ENCODE data around the gene LIAS.
"Not testable (repeated sequence)": the region's sequence is repeated elsewhere in the genome, so short reads cannot be mapped to it uniquely, and the experiment has no call there.

Gene LIAS

DNA sequence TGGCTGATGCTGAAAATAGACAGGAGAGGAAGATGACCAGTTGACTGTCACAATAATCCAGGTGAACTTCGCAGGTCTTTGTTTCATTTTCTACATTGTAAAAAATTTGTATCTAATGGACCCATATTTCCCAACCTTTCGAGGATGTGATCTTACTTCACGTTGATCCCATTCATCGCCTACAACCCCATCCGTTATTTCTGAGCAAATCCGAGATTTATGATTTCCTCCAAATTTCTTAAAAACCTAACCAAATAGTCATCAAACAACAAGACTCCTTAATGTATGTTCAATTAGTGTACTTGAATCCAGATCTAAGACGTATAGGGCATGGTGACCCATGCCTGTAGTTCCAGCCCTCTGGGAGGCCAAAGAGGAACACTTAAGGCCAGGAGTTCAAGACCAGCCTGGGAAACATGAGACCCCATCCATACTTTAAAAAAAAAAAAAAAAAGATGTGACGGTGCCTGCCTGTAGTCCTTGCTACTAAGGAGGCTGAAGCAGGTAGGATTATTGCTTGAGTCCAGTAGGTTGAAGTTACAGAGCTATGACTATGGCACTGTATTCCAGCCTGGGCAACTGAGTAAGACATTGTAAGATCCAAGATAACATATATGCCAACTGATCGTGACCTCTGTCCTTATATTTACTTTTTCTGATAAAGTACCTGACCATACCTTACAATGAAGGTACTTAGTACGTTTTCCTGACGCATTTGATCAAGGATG is 5.8 kb upstream of the LIAS start:
- DNase-seq (ENCODE audit: low read depth) = no peak

DNA sequence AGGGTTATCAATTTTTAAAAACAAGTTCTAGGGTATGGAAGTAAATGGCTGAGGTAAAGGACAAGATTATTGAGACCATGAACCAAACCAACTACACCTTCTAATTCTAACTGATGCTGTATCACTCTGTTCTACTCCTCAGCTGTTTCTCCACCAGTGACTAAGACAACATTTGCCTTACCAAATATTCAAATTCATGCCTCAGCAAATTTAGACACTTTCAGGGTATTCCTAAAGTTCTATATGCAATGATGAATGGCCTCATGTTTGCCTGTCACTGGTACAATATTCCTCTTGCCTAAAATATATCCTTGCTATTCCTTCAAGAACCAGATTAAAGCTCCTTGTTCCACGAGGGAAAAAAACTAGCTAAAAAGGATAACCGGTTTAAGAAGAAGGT is 5.1 kb upstream of the LIAS start:
- no peak for DNase-seq (ENCODE audit: low read depth)

DNA sequence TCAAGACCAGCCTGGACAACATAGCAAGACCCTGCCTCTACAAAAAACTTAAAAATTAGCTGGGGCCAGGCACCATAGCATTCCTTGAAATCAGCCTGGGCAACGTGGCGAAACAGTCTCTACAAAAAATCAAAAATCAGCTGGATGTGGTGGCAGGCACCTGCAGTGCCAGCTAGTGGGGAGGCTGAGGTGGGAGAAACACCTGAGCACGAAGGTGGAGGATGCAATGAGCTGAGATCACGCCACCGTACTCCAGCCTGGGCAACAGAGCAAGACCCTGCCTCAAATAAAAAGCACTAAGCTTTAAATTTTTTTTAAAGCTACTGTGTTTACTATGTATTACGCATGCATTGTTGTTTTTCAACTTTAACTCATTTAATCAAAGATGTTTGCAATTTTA is 3.4 kb upstream of the LIAS start:
- no peak for DNase-seq (ENCODE audit: low read depth)

DNA sequence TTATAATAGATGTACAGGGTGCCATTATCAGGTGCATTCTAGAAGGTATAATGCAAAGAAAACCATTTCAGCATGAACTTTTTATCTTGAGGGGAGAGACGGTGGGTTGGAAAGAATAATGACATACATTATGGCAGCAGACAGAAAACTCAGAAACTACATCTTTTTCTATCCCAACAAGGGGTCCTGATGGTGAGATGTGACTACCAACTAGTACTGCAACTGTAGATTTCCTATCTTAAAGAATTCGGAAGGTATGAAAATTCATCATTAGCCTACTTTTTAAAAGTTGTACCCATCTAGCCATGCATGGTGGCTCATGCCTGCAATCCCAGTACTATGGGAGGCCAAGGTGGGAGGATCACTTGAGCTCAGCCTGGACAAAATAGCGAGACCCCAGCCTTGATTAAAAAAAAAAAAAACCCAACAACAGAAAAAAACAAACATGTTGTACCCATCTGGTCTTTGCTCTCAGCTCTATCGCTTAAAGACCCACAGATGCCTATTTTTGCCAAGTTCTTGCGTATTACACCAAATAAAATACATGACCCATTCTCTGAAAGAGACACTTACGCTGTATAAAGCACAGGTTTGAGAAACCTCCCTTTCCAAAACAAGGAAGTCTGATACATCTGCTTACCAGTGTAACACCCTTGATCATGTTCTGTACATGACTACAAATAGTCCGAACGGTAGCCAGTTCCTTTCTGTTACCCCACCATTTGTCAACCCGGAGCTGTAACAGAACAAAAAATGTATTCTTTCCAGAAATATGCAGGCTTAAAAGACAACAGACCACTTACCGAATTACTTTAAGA is 1.7 kb upstream of the LIAS start:
- no peak for DNase-seq (ENCODE audit: low read depth)

DNA sequence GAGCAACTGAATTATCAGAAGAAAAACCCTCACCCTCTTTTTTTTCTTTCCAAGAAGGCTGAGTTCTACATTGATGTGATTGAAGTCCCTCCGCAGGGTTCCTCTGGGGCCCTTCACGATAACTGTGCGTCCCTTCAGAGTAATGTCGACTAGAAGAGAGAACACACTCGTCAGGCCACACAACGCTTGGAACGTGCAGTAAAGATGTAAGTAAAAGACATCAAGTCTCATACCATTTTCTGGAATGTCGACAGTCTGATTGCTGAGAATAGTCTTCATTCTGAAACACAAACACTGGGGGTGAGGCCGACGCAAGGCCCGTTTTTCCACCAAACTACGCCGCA is 723 bp upstream of the LIAS start:
- DNase-seq (ENCODE audit: low read depth) = not testable (repeated sequence)

DNA sequence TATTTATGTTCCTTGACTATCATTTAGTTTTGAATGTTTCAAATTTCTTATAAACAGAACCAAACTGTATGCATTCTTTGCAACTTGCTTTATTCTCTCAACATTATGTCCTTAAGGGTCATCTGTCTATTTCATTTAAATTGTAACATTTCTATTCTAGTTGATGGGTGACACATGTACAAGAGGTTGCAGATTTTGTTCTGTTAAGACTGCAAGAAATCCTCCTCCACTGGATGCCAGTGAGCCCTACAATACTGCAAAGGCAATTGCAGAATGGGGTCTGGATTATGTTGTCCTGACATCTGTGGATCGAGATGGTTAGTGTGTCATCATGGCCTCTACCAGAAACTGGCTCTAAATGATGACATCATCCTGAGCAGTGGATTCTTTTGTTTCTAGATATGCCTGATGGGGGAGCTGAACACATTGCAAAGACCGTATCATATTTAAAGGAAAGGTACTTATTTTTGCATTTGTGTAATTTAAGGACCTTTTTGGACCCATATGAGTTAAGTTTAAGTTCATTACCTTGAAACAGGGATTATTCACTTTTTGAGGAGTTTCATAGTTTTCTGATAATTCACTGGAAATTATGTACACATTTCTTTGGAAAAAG is 6.1 kb downstream of the LIAS start:
- DNase-seq (ENCODE audit: low read depth) = no peak

DNA sequence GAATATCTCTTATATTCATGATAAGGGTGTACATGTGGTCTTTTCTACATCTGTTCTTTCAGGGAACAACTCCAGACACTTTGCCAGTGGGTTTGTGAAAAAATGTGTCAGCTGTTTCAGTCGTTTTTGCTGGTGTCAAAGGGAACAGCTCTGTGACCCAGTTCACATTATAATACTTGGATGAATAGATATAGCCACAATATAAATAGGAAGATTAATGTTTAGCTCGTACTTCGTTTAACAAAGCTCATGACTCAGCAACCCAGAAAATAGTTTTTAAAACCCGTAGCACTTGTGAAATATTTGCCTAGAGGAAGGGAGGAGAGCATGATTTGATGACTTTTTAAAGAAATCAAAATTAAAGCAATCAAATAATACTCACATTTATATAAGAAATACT is 7.9 kb downstream of the LIAS start:
- no peak for DNase-seq (ENCODE audit: low read depth)

DNA sequence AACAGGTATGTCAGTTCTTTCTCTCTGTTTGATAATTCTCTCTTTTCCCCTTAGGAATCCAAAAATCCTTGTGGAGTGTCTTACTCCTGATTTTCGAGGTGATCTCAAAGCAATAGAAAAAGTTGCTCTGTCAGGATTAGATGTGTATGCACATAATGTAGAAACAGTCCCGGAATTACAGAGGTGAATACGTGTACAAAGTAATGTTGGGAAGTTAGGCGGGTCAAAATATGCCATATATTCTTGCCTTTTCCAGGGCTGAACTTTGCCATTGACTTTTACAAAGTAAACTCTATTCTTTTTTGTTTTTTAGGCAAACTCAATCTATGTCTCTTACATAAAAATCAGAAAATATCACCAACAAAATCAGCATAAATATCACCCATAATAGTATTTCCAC is 8.6 kb downstream of the LIAS start:
- no peak for DNase-seq (ENCODE audit: low read depth)

DNA sequence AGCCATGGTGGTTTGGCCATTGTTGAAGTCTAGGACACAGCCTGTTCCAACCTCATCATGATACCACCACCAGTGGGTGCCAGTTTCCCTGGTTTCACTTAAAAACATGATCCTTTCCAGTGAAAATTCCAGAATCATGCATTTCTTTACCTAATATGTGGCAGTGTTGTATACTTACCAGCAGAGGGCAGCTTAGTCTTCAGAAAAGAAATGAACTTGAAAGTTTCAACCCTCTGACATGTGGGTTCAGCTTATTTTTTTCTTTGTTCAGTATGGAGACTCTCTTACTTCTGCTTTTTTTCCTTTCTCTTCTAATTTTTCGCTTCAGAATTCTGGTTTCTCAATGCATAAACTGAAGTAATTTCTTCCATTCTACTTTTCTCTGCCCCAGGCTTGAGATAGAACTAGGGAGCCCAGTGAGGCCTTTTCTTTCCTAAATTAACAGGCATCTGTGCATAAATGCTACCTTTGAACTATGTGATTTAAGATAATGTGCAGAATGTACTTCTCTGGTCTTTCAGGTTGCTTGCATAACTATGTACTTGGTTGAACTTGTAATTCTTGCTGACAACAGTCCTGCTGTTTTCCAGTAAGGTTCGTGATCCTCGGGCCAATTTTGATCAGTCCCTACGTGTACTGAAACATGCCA is 10.7 kb downstream of the LIAS start:
- DNase-seq (ENCODE audit: low read depth) = no peak

DNA sequence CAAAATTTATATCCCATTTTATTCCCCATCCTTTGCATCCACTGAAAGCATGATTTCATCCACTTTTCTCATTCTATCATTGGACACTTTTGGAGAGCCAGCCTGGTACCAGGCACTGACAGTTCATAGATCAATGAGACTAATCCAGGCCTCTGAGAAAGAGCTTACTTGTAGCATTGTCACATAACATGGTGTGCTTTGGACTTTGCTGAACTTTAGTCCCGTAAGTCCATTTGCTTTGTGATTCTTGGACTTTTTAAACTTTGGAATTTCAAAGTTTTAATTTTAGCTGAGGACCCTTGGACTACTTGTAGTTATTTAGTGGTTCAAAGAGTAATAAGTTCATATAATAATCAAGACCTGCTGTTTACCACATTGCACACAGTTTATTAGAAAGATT is 11.5 kb downstream of the LIAS start:
- no peak for DNase-seq (ENCODE audit: low read depth)

DNA sequence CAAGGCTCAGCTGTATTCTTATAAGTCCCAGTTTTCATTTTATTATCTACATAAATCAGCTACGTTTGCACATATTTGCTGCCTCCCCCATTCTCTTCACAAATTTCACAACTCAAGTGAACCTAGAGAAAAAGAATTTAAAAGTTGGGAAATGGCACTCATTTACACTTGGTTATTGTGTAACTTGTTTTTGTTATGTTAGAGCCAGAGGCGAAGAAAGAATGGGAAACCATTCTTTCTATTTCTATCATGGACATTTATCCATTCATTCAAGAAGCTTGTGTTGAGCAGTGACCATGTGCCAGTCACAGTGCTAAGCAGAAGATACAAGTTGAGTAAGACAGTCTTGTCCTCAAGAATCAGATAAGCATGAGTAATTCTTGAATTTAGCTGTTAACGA is 13.5 kb downstream of the LIAS start:
- no peak for DNase-seq (ENCODE audit: low read depth)

DNA sequence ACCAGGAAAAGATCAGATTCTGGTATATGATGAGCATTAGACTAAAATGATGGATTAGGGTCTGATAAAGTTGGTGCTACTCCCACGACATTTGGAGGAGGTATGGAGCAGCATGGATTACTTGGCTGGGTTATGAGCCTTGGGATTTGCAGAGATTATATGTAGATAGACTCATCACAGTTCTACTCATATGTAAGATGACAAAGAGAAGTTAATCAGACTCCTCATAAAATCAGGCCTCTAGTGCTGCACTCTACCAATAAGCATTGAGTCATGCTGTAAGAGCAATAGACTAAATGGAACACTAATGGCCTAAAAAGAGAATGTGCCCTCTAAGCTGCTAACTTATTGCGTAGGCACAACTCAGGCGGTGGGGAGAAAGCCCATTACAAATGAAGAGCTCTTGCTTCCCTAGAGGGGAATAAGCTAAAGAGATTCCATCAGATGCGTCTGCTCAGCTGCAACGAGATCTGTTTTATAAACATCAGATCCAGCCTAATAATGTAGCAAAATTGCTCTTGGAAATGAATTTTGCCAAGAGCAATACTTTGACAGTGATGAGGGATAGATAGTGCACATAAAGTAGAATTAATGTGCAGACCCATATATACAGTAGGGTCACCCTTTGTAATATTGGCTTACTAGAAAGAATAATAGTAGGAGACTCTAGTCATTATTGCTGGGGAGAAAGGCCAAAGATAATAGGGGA is 17.5 kb downstream of the LIAS start:
- no peak for DNase-seq (ENCODE audit: low read depth)

DNA sequence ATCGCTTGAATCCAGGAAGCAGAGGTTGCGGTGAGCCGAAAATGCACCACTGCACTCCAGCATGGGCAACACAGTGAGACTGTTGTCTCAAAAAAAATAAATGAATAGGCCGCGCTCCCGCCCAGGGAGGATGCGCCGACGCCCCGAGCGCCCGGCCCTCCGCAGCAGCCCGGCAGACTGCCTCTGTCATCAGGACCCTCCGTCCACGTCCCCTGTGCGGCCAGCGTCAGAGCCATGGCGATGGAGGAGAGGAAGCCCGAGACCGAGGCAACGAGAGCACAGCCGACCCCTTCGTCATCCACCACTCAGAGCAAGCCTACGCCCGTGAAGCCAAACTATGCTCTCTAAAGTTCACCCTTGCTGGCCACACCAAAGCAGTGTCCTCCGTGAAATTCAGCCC is 21.4 kb downstream of the LIAS start:
- DNase-seq (ENCODE audit: low read depth) = no peak

DNA sequence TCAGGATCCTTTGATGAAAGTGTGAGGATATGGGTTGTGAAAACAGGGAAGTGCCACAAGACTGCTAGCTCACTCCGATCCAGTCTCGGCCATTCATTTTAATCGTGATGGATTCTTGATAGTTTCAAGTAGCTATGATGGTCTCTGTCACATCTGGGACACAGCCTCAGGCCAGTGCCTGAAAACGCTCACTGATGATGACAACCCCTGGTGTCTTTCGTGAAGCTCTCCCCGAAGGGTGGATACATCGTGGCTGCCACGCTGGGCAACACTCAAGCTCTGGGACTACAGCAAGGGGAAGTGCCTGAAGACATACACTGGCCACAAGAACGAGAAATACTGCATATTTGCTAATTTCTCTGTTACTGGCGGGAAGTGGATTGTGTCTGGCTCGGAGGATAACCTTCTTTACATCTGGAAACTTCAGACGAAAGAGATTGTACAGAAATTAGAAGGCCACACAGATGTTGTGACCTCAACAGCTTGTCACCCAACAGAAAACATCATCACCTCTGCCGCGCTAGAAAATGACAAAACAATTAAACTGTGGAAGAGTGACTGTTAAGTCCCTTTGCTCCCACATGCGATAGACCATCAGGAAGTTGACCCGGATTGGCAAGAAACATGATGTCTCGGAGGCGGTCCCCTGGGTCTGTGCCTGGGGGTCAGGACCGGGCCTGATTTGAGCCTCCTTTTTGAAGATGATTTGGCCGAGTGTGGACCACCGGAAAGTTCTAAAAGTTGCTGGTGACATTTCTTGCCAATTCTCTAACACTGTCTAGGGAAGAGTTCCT is 22.2 kb downstream of the LIAS start:
- DNase-seq (ENCODE audit: low read depth) = no peak

DNA sequence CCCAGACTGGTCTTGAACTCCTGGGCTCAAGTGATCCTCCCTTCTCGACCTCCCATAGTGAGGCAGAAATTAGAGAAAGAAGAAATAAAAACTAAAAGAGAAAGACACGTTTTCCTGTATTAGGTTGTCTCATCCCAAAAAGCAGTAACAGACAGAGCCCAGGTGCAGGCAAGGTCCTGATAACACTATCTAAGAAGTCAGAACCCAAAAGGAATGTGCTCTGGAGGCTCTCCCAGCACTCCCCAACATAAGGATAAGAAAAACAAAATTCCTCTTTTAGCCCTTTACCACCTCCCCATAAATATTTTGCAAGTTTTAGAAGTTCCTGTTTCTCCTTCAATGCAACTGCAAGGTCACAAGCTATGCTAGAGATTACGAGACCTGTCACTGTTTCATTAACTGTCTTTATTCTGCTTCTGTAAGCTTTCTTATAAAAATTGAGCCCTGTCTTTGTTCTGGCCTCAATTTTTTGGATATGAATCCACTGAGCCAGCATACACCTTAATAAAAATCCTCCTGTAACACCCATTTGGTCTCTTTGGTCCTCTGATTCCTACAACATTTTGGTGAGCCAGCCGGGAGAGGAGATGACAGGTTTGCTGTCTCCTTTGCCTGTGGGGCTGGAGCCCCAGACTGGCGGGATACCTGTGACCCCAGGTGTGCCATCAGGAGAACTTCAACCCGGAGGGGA is 25.9 kb downstream of the LIAS start:
- no peak for DNase-seq (ENCODE audit: low read depth)

DNA sequence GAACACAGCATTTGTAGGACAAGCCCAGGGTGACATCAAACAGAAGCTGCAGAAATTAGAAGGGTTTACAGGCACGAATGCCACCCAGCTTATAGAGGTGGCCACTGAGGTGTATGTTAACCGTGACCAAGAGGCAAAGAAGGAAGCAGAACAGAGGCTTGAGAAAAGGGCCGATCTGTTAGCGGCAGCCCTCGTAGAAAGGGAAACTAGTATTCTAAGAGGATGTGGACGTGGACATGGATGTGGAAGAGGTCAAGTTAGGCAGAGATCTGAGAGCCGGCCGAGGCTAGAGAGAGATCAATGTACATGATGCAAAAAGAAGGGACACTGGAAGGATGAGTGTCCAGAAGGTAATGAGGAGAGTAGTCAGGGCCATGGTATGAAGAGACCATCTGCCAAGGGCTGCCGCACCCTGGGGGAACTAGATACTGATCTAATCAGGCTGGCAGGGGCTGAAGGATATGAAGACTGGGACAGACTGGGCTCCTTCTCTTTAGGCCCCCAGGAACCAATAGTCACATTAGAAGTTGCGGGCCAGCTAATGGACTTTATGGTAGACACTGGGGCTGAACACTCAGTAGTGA is 27.5 kb downstream of the LIAS start:
- no peak for DNase-seq (ENCODE audit: low read depth)

DNA sequence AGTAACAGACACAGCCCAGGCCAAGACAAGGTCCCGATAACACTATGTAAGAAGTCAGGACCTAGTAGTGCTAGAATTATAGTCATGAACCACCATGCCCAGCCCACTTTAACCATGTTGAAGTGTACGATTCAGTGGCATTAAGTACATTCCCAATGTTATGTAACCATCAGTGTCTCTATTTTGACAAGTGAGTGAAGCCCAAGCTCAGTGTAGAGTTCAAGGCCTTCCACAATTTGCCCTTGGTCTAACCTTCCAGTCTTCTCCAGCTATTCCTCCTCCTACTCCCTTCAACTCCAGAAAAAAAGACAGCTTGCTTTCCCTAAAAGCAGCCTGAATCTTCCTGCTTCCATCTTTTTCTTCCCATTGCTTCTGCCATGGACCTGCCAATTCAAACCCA is 31.5 kb downstream of the LIAS start:
- no peak for DNase-seq (ENCODE audit: low read depth)

DNA sequence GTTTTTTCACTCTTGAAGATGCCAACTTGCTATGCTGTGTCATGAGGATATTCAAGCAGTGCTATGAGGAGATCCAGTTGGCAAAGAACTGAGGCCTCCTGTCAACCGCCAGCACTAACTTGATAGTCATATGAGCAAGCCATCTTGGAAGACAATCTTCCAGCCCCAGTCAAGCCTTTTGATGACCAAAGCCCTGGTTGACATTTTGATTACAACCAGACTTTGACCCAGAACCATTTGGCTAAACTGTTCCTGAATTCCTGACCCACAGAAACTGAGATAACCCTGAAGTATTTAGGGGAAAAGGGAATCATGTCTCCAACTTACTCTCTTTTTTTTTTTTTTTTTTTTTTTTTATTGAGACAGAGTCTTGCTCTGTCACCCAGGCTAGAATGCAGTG is 35.5 kb downstream of the LIAS start:
- DNase-seq (ENCODE audit: low read depth) = no peak

DNA sequence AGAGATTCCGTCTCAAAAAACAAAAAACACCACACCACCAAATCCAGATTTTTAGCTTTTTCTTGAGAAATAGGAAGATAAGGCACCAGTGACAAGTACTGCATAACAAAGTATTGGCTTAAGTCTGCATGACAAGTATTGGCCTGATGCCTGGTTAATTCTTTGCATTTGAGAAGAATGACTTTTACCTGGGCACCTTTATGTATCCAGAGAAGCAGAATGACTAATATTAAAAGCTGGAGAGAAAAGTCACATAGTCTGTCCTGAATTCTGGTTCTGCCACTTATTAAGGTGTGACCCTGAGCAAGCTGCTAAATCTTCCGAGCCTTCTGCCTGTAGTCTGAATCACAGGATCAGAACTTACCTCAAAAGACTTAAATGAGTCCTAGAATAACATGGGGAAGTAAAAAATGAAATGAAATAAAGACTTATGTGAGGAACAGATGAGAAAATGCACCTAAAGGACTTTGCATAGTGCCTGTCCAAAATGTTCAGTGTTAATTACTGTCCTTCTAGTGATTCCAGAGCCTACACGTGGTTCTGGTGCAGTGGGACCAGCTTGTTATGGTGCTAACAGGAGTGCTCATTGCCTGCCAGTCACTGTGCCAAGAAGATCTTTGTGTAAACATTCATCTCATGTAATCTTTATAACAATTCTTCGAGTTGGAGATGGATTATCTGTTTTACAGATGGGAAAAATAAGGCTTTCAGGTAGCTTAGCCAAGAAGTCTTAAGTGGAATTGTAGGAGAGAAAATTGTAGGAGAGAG is 36.8 kb downstream of the LIAS start:
- no peak for DNase-seq (ENCODE audit: low read depth)

Data from stimulated activated CD8-positive, alpha-beta memory T cell treated with anti-CD3 and anti-CD28 coated beads, Interleukin-7, amount 100 ng/mL, for 24 hours (primary cell).